Activated CD4-positive, CD25-positive, alpha-beta regulatory T cell treated with anti-CD3 and anti-CD28 coated beads, Interleukin-2, amount 50 U/mL, for 16 hours (primary cell): Measurements from ENCODE around the gene C1orf159.
A peak's percentile ranks its signal among the peaks of the same experiment; 100 is the strongest.
"Not testable (repeated sequence)": the region's sequence is repeated elsewhere in the genome, so short reads cannot be mapped to it uniquely, and the experiment has no call there.

Experiments used
- DNase-seq: peaks from one replicate; pipeline ENCODE4 v3.0.0-alpha.2; 2020; ENCODE audit warnings: low read depth, low spot score

C1orf159 gene

DNA sequence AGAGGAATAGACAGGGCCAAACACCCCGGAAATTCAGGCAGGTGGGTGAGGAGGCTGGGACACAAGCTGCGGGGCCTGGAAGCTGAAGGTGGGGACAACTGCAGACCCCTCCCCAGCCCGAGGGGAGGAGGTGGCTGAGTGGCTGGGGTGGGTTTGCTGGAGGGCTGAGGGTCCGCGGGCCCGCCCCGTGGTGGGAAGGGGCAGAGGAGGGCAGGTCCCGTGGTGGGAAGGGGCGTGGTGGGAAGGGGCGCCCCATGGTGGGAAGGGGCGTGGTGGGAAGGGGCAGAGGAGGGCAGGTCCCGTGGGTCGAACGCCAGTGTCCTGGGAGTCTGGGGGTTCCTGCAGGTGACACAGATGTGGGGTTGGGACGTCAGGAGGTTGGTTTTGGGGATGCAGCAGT, 33.5 kb upstream of the C1orf159 start:
- no peak for DNase-seq

DNA sequence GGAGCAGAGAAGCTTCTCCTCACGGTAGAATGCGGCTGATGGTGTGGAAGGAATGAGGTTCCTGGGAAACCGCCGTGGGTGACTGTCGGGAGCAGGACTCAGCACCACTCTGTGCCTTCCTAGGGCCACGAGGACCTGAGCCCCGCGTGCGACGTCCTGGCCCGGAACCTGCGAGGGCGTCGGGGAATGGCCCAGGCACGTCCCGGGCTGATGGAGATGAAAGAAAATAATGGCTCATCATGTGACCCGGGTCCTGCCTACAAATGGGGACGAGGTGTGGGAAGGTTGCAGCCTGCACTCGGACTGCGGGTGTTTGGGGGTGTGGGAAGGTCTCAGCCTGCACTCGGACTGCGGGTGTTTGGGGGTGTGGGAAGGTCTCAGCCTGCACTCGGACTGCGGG, 32.7 kb upstream of the C1orf159 start:
- DNase-seq: no peak

DNA sequence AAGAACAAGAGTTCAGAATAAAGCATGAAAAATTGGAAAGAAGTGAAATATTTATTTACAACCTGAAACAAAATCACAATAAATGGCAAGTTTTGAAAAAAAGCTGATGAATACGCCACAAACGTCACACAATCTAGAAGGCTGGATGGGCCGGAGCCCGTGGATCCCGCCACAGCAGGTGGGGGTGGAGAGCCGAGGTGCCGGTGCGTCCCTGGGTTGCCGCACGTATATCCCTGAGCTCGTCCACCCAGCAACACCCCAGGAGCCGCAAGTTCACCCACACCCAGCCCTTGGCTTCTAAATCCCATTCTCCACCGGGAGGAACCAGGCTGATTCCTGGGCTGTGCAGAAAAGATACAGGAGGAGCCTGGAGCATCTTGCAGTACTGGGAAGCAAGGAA, 32.2 kb upstream of the C1orf159 start:
- no peak for DNase-seq

DNA sequence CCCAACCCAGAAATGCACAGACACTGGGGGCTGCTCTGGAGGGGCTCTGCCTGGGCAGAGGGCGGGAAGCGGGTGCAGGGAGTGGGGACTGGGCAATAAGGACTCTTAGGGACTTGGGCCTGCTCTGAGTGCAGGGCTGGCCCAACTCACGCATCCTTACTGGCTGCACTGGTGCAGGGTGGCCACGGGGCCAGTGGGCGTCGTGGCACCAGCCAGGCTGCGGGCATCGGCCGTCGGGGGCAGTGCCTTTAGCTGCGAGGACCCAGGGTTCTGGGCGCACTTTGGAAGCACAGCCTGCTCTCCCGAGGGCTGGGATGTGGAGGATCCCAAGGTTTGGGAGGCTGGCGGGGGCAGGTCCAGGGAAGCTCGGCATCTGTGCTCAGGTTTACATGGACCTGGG, 30.7 kb upstream of the C1orf159 start:
- DNase-seq: no peak

DNA sequence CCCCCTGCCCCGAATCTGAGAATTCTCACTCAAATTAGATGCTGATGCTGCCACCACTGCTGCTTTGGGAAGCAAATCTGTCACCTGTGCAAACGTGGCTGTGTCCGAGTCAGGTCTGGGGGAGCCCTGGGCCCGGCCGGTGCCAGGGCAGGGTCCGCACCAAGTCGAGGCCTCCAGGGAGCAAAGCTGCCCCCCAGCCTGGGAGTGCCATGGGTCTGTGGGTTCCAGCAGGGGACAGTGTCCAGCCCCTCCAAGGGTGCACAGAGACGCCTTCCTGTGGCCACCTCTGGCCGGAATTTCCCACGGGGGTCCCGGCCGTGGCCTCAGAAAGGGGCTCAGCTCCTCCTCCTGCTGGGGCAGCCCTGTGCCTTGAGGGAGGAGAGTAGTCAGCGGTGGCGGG, 30.1 kb upstream of the C1orf159 start:
- DNase-seq: no peak

DNA sequence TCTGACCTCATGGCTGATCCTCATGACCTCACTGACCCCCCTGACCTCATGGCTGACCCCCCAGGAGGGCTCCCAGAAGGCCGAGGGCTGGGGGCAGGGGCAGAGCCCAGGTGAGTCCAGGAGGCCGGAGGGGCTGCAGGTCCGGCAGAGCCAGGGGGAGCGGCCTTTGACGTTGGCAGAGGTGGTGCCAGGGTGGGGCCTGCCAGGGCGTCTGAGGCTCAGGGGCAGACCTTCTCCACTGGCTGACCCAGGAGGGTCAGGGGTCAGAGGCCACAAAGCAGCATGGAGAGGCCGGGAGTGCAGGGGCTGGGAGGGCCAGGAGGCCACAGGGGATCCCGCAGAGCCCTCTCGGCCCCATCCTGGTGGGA, 29.6 kb upstream of the C1orf159 start:
- DNase-seq: no peak

DNA sequence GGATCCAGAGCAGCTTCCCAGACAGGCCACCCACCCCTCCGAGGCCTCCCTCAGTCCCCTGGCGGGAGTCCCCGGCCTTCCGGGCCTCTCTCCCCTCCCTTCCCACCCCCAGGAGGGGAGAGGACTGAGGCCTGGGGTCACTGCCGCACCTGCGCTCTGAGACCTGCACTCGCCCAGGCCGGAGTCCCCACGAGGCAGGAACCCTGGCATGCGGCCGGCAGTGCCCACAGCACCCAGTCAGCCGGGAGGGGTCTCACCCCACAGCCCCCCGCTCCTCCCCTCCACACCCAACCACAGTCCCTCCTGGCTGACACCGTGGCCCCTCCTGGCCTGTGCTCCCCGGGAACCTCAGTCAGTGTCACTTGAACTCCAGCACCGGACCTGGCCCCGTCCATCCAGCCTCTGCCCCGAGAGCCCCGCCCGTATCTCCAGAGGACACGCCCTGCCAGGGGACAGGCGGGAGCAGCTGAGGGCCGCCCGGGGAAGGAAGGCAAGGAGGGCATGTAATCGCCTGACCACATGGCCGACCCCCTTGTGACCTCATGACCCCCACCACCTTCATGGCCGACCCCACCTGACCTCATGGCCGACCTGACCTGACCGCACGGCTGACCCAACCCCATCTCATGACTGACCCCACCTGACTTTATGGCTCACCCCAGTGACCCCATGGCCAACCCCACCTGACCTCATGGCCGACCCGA, 29.1 kb upstream of the C1orf159 start:
- no peak for DNase-seq

DNA sequence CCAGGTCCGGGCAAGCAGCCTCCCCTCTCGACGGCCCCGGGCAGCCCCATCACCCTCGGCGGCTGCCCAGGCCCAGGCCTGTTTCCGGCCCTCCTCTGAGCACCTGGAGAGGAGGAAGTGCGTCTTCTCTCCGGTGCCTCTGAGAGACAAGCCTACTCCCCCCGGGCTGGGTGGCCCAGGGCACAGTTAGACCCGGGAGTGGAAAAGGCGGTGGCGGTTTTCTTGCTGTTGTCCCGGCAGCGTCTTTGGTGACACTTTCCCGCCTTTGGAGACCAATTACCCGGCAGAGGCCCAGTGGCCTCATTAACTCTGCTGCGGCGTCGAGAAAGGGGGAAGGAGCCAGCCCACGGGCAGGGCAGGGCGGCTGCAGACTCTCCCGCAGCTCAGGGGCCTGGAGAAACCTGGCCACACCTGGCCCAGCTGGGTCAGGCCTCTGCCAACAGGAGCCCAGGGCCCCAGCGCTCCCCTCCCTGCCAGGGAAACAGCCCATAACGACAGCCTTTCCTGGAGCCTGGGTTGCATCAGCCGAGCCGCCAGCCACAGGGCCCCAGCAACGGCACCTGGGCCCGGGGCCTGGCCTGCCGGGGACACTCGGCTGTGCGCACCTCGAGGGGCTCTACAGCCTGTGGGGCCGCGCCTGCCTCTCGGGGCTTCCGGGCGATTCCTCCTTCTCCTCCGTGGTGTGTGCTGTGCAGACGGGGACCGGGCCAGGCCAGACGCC, 28.4 kb upstream of the C1orf159 start:
- DNase-seq: peak; percentile 27

DNA sequence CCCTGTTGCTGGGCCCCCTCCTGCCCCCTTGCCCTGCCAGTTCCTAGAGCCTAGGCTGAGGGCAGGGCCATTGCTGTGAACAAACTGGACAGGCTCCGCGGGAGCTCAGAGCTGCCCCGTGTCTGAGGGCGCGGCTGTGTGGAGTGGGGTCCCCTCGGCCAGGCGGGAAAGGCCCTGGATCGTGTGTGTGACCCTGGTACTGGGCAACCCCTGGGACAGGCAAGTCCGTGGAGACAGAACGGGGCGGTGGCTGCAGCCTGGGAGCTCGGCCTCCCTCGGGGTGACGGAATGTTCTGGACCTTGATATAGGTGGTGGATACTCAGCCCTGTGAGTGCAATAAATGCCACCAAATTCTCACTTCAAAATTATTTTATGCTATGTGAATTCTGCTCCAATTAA, 27.7 kb upstream of the C1orf159 start:
- DNase-seq: no peak

DNA sequence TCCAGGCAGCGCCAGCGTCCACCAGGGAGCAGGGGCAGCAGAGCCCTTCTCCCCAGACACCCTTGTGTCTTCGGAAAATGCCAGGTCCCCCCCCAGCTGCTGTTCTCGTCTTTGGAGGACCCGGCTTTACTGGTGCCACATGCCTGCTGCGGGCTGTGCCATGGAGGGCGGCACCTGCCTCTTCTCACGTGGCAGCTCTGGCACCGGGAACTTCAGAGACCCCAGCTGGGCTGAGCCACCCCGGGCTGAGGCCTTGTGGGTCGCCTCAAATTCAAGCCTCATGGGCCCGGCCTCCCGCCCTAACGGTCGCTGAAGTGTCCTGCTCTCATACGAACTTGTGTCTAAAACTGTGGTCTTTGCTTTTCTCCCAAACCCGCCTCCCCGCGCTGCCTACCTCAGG, 27.0 kb upstream of the C1orf159 start:
- no peak for DNase-seq

DNA sequence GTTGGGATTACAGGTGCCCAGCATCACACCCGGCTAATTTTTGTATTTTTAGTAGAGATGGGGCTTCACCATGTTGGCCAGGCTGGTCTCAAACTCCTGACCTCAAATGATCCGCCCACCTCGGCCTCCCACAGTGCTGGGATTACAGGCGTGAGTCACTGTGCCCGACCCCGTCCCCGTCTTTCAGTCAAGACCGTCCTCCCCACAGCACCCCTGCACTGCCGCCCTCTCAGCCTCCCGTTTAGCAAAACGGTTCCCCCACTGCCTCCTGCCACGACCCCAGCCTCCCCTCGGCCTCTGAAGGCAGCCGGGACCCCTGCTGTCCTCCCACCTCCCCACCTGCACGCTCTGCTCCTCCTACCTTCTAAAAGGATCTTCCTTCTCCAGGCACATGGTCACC, 26.5 kb upstream of the C1orf159 start:
- not testable (repeated sequence) for DNase-seq

DNA sequence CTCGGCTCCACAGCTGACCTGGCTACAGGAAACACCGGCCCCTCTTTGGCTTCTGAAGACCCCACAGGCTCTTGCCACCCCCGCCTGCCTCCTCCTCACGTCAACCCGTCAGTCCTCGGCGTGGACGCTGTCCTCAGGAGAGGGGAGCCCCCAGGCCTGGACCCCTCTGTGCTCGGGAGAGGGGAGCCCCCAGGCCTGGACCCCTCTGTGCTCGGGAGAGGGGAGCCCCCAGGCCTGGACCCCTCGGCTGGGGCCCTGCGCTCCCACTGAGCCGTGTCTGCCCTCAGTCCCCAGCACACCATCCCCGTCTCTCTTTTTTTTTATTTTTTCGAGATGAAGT, 26.0 kb upstream of the C1orf159 start:
- DNase-seq: no peak

DNA sequence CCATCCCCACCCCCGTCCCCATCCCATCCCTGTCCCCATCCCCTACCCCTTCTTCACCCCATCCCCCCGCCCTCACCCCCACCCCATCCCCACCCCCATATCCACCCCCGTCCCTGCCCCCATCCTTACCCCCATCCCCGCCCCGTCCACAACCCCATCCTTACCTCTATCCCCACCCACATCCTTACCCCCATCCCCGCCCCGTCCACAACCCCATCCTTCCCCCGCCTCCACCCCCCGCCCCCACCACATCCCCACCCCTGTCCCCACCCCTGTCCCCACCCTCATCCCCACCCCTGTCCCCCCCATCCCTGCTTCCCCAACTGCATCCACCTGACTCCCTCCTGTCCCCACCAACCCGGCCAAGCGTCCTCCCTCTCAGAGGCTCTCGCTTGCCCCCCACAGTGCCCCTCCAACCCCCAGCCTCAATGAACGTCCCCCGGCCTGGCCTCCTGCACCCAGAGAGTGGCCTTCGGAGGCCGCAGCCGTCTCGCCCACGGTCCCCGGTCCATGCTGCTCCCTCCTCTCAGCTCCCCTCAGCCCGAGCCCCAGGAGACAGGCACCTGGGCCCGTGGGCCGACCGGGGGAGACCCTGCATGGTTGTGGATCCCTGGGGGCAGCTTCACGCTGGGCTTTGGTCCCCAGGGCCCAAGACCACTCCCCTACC, 25.5 kb upstream of the C1orf159 start:
- no peak for DNase-seq

DNA sequence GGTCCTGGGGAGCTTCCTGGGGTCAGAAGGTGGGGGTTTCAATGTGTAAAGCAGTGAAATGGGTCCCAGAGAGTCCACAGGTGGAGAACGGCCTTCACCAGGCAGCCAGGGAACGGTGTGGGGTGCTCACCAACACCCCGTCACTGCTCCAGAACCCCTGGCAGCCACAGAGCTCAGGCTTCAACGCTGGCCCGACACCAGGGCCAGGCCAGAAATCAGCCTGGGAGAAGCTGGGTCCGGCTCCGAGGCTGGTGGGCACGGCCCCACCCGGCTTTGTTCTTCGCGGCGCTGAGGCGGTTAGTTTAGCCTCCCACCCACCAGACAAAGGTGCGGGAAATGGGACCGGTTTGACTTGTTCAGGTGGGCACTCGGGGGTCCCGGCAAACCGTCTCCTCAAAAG, 24.8 kb upstream of the C1orf159 start:
- DNase-seq: no peak

DNA sequence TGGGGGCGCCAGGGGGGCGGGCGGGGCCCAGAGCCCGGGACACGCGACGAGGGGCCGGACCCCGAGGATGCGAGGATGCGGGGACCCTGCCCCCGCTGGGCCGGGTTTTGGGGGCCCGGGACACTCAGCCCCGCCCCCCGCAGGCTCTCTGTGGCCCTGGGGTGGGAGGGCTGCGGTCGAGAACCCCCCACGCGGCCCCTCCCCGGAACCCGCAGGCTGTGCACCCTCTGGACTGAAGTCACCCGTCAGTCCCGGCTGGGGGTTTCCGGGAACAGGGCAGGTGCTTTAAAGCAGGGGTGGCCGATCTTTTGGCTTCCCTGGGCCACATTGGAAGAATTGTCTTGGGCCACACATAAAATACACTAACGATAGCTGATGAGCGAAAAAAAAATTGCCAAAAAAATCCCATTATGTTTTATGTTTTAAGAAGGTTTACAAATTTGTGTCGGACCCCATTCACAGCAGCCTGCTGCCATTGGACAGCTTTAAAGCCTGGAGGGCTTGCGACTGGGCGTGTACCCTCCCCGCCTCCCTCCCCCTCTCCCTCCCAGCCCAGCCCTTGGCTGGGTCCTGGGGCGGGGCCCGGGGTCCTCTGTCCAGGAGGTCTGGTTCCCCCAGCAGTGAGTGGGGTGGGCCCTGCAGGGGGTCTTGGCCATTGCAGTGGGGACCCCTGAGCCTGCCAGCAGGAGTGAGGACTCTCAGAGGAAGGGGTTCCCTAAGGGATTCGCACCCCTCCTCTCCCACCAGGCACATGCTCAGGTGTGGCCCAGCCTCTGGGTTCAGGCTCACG, 21.6 kb upstream of the C1orf159 start:
- peak; percentile 46 for DNase-seq

DNA sequence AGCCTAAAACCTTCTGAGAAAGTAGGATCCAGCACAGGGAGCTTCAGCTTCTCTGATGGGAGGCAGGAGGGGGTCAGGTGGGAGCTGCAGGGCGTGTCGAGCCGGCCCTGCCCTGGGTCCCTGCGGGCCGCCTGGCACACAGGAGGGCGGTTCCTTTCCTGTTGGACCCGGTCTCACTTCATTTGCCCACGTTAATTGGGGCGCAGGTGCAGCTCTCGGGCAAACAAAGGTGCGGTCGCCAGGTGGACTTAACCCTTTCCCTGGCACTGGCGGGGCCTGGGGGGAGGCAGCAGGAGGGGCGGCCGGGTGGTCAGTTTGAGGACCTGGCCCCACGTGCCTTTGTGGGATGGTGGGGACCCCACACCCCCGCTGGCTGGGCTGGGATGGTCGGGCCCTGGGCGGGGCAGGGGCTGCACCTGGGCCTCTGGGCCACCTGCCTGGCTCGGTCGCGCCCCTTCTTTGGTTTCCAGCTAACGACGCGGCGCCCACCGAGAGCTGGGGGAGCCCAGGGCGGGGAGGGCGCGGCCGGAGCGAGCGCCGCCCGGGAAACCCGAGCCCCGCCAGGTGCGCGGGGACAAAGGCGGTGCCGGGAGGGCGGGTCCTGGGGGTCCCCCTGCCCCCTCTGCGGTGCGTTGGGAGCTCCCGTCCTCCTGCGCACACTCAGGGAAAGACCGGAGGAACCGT, 20.8 kb upstream of the C1orf159 start:
- no peak for DNase-seq

DNA sequence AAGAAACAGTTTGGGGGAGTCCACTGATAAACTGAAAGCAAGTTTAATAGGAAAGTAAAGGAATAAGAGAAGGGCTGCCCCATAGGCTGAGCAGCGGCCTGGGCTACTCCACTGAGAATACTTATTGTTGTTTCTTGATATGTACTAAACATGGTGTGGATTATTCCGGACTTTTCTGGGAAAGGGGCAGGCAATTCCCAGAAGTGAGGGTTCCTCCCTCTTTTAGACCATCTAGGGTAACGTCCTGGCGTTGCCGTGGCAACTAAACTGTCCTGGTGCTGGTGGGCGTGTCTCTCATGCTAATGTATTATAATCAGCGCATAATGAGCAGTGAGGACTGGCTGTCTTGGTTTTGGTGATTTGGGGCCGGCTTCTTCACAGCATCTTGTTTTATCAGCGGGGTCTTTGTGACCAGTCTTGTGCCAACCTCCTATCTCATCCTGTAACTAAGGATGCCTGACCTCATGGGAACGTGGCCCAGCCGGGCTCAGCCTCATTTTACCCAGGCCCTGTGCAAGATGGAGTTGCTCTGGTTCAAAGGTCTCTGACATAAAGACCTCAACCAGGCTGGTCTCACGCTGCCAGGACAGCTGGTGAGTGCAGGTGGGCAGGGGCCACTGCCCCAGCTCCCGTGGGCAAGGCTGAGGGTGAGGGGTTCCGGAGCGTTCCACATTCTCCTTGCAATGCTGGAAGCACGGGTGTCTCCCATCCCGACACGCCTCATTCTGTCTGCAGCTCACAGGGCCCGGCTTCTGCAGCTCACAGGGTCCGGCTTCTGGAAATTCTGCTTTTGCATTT, 19.6 kb upstream of the C1orf159 start:
- no peak for DNase-seq

DNA sequence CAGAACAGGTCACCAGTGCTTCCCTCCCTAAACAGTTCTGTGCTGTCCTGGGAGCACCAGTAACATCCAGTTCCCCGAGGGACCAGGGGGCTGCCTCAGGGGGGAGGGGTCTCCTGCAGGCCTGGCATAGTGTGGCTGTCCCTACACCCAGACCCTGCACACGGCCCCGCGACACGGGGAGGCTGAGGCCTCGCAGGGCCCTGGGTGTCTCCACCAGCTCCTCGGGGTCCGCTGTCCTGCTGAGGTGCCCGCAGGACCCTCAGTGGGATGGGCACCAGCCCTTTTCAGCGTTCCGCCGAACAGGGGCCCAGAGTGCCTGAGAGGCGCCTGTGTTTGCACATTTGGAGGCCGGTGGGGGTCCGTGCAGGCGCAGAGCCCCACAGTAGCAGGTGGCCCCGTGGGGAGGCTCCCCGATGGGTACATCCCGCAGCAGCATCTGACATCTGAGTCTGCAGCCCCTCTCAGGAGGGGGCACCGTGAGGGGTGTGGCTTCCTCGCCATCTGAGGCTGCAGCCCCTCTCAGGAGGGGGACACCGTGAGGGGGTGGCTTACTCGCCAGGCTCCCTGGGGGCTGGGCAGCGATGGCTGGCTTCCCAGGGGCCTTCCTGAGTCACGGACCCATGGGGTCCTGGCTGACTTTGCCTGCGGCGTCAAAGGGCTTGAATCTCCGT, 18.5 kb upstream of the C1orf159 start:
- DNase-seq: no peak

DNA sequence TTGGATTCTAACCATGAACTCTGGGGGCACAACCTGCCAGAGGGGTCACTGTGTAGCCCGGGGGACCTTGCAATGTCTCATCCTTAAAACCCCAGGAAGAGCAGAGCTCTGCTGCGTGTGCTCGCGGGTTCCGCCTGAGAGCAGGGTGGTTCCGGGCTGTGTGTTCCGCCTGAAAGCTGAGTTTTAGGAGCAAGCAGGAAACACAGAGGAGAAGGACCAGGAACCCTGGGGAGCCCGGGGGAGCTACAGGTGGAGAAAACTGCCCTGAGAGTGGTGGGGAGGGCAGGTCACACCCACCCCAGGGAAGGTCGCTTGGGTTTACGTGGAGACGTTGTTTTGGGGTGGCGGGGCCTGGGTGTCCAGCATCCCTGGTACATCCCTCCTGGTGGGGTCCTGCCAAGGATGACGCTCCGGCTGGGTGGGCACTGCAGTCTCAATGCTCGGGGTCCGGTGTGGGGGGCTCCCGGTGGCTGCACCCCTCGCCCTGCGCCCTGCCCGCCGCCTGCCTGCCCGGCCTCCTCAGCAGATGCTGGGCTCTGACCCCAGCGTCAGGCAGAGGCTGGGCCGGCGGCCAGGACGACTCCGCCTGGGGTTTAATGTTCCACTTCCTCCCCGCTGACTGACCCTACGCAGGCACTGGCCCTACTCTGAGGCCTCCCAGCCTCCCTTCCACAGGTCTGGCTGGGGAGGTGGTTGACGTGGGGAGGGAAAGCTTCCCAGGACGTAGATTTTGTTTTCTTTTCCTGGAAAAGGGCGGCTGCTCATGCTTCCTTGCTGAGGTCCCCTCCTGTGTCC, 17.3 kb upstream of the C1orf159 start:
- DNase-seq: no peak
